ENCODE data around the gene WWOX. TPM values are rescaled to one million over a fixed set of nuclear protein-coding genes. Genes with fewer than 3 reads are reported as not detected.

The WWOX gene
- total and polyA plus RNA-seq, 2 of the 13 experiments (the other 11 are each of a cell fraction or from before 2014, with no cell fraction given) = 9.1 to 37.4 TPM

DNA sequence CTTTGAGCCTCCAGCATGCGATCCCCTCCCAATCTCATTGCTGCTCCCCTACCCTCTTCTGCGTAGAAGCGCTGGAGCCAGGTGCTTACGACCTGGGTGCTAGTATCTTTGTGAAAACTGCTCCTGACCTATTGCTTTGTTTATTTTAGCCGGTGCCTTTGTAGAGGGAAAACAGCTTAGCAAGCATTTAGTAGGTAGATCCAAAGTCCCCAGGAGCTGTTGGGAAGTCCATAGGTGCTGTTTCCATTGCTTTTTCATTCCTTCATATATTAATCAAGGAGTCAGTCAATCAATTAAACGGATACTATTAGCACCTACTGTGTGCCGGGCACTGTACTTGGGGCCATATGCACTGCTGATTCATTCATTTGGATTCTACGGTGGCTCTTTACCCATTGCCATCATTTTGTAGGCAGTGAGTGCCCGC is 497.6 kb downstream of the WWOX start (continued):
- TF ChIP-seq, protein P1, sequence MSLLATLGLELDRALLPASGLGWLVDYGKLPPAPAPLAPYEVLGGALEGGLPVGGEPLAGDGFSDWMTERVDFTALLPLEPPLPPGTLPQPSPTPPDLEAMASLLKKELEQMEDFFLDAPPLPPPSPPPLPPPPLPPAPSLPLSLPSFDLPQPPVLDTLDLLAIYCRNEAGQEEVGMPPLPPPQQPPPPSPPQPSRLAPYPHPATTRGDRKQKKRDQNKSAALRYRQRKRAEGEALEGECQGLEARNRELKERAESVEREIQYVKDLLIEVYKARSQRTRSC (CRISPR knock-in tag; IDR thresholded peaks at IDR 0.05; ENCODE audit: low read depth) = no peak
- TF ChIP-seq, protein P2, sequence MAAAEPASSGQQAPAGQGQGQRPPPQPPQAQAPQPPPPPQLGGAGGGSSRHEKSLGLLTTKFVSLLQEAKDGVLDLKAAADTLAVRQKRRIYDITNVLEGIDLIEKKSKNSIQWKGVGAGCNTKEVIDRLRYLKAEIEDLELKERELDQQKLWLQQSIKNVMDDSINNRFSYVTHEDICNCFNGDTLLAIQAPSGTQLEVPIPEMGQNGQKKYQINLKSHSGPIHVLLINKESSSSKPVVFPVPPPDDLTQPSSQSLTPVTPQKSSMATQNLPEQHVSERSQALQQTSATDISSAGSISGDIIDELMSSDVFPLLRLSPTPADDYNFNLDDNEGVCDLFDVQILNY (CRISPR knock-in tag; conservative IDR thresholded peaks at IDR 0.05) = no peak
- no peak for TF ChIP-seq CREB3 (CRISPR knock-in tag; IDR thresholded peaks at IDR 0.05)
- peak; percentile 62; the same call in 1 of the 2 replicates for TF ChIP-seq STAT6 (CRISPR knock-in tag; IDR thresholded peaks at IDR 0.05; ENCODE audit: borderline replicate concordance)
- 0 out of 2 replicates have a peak, but pooled peaks have one; percentile 40 for TF ChIP-seq ZNF3 (CRISPR knock-in tag; IDR thresholded peaks at IDR 0.05)
- TF ChIP-seq ZSCAN9 (CRISPR knock-in tag; IDR thresholded peaks at IDR 0.05; ENCODE audit: borderline replicate concordance) = peak; percentile 88
- TF ChIP-seq ZNF747 (CRISPR knock-in tag; IDR thresholded peaks at IDR 0.05; ENCODE audit: borderline replicate concordance) = peak; percentile 79; the same call in 1 of the 2 replicates
- TF ChIP-seq ZMYM3 (CRISPR knock-in tag; IDR thresholded peaks at IDR 0.05) = peak; percentile 78; the same call in 1 of the 2 replicates
- TF ChIP-seq ZNF503 (CRISPR knock-in tag; IDR thresholded peaks at IDR 0.05) = peak; percentile 66; the same call in 1 of the 2 replicates
- TF ChIP-seq SCMH1 (CRISPR knock-in tag; IDR thresholded peaks at IDR 0.05; ENCODE audit: borderline replicate concordance) = no peak
- TF ChIP-seq MIER2 (CRISPR knock-in tag; IDR thresholded peaks at IDR 0.05) = peak; percentile 17; the same call in 1 of the 2 replicates
- TF ChIP-seq ZNF607 (CRISPR knock-in tag; IDR thresholded peaks at IDR 0.05; ENCODE audit: borderline replicate concordance) = peak; percentile 53; the same call in 1 of the 2 replicates
- no peak for TF ChIP-seq ZNF101 (CRISPR knock-in tag; IDR thresholded peaks at IDR 0.05; ENCODE audit: borderline replicate concordance, low read depth)
- TF ChIP-seq ZNF543 (CRISPR knock-in tag; IDR thresholded peaks at IDR 0.05) = no peak
- TF ChIP-seq POLR2G (IDR thresholded peaks at IDR 0.05; ENCODE audit: low read depth, low read length) = 0 out of 2 replicates have a peak, but pooled peaks have one; percentile 21
- no peak for TF ChIP-seq SPEN (CRISPR knock-in tag; IDR thresholded peaks at IDR 0.05; ENCODE audit: low read depth)
- no peak for TF ChIP-seq PHF8 (CRISPR knock-in tag; IDR thresholded peaks at IDR 0.05)
- no peak for TF ChIP-seq SIN3A (IDR thresholded peaks at IDR 0.05; ENCODE audit: borderline replicate concordance, low read depth, low read length)
- TF ChIP-seq, protein P3, sequence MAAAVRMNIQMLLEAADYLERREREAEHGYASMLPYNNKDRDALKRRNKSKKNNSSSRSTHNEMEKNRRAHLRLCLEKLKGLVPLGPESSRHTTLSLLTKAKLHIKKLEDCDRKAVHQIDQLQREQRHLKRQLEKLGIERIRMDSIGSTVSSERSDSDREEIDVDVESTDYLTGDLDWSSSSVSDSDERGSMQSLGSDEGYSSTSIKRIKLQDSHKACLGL (CRISPR knock-in tag; IDR thresholded peaks at IDR 0.05) = no peak
- peak; percentile 89 for TF ChIP-seq ZNF124 (CRISPR knock-in tag; IDR thresholded peaks at IDR 0.05)
- no peak for TF ChIP-seq ZNF121 (CRISPR knock-in tag; IDR thresholded peaks at IDR 0.05)
- no peak for TF ChIP-seq NR3C1 (CRISPR knock-in tag; IDR thresholded peaks at IDR 0.05)
- peak; percentile 30; the same call in 1 of the 2 replicates for TF ChIP-seq ZNF670 (CRISPR knock-in tag; IDR thresholded peaks at IDR 0.05; ENCODE audit: borderline replicate concordance)
- TF ChIP-seq ZNF34 (CRISPR knock-in tag; IDR thresholded peaks at IDR 0.05; ENCODE audit: borderline replicate concordance) = no peak
